ENCODE measurements around the gene WDR90.

DNA sequence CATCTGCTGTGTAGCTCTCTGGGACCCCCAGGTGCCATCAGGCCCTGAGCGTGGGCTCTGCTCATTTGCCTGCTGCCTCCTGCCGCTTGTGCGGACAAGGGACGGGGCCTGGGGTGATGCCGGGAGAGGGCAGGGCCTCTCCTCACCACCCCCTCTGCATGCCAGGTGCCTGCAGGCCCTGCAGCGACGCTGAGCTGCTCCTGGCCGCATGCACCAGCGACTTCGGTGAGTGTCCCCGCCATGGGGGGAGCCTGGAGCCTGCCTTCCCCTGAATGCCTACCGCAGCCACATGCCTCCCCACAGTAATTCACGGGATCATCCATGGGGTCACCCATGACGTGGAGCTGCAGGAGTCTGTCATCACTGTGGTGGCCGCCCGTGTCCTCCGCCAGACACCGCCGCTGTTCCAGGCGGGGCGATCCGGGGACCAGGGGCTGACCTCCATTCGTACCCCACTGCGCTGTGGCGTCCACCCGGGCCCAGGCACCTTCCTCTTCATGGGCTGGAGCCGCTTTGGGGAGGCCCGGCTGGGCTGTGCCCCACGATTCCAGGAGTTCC, 67.7 kb downstream of the WDR90 start:
- TF ChIP-seq, protein P1, sequence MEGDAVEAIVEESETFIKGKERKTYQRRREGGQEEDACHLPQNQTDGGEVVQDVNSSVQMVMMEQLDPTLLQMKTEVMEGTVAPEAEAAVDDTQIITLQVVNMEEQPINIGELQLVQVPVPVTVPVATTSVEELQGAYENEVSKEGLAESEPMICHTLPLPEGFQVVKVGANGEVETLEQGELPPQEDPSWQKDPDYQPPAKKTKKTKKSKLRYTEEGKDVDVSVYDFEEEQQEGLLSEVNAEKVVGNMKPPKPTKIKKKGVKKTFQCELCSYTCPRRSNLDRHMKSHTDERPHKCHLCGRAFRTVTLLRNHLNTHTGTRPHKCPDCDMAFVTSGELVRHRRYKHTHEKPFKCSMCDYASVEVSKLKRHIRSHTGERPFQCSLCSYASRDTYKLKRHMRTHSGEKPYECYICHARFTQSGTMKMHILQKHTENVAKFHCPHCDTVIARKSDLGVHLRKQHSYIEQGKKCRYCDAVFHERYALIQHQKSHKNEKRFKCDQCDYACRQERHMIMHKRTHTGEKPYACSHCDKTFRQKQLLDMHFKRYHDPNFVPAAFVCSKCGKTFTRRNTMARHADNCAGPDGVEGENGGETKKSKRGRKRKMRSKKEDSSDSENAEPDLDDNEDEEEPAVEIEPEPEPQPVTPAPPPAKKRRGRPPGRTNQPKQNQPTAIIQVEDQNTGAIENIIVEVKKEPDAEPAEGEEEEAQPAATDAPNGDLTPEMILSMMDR (IDR thresholded peaks at IDR 0.05 in 4 of 5, conservative IDR thresholded peaks at IDR 0.05 in 1 of 5), result no peak
- TF ChIP-seq POLR2A (IDR thresholded peaks at IDR 0.05), result no peak
